NCI-H2171 (cell line): ENCODE results near the gene PAPPA.

Experiments
- DNase-seq: peaks from one replicate; lab custom pipeline; 2025; lab: John Stamatoyannopoulos, UW

Gene PAPPA

DNA sequence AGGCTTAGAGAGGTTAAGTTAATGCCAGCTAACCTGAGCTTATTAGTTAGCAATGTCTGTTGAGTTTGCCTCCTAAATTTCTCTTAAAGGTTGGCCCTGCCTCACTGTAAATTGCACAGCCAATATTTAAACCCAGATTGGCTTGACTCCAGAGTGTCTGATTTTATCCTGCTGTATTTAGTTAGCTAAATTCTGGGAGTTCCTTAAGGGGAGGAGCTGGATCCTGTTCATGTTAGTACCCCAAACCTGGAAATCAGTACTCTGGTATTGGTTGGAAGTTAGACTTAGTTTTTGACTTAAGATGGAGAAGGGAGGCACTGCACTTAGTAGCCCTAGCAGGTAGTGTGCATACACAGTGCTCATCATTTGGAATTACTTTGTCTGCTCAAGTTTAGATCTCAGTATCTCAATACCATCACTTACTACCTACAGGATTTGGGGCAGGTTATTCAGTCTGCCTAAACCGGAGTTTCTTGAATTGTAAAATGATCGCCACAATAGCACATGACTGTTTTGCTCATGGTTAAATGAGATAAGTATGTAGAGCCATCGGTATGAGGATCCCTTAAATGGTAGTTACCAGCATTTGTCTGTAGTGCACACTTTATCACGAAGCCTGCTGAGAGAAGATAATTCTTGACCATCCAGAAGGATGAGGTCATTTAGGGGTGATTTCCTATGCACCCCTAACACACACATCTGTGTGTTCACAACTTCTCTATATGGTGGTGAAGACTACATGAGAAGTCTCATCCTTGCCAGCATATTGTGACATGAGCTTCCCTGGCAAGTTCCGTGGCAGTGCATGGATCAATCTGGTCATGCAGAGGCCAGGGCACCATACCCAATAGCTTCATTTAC lies 268.8 kb downstream of the PAPPA start:
- no peak for DNase-seq

DNA sequence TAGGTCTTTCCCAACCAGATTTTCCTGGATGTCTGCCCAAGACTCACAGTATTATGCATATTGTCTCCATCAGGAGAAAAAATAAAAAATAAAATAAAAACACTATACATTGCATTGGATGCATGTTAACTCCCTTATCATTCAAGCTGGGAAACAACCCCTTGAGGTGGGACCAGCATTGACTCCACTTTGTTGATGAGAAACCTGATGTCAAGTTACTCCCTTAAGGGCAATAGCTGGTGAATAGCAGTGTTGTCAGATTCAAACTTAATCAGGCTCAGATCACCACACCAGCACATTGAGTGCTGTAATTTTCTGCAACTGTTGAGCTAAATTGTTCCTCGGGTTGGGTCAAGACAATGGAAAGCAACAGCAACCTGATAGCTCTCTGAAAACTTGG lies 269.6 kb downstream of the PAPPA start:
- DNase-seq: no peak

DNA sequence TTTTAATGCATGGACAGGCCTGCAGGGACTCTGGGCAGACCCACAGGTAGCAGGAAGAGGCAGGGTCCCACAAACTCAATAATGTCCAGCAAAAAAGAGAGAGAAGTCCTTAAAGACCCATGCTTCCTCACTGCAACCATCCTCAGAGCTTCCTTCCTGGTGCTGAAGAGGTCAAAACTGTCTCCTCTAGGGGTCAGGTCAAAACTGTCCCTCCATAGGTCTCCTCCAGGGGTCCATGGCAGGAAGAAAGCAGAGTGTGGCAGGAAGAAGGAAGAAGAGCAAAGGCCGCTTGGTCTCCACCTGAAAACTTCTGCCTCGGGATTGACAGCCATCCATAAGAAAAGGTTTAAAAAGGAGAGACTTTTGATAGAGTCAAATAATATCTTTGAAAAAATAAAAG lies 271.7 kb downstream of the PAPPA start:
- no peak for DNase-seq

DNA sequence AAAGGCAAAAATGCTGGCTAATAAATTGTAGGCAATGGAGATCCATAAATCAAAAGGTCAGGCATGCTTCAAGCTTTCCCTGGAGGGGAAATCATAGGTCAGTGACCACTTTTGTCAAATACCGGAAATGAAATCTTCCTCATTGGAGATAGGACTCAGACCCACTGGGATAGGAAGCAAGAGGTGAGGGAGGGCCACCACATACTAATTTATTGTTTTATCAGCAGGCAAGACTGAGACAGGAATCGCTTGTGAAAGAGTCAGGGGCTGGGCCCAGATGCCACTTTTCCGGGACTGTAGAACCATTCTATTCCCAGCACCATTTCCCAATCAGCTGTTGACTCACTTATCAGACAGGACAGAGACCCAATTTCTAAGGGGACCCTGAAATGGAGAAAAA lies 277.3 kb downstream of the PAPPA start:
- no peak for DNase-seq

DNA sequence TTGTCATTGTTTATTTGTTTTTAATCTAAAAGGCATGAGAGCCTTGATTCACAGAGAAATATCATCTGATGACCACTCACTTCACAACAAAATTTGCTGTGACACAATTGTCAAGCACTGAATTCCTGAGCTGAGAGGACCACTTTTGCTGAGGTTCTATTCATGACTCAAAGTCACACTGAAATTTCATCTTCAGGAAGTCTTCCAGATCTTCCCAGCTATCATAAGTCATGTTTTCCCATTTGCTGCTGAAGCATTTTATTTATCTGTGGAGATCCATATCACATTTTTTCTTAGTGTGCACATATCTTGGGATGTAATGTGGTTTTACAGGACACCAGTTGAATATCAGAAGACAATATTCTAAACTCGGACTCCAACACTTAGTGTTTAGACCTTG lies 278.5 kb downstream of the PAPPA start:
- DNase-seq: no peak

DNA sequence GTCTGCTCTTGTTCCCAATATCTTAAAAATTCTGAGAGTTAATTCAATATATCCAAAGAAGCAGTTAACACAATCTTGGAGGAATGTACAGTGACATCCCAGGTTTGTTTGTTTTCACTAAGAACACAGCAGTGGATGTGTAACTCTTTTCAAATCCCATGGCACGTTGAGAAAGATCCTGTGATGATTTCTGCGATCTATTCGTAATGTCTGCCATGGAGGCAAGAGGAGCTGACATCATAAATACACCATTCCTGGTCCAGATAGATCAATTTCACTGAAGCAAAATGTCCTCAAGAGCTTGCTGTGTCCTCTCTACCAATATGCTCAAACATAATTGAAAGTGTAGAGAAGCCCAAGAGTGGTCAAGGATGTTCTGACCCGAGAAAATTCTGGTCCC lies 280.7 kb downstream of the PAPPA start:
- DNase-seq: no peak

DNA sequence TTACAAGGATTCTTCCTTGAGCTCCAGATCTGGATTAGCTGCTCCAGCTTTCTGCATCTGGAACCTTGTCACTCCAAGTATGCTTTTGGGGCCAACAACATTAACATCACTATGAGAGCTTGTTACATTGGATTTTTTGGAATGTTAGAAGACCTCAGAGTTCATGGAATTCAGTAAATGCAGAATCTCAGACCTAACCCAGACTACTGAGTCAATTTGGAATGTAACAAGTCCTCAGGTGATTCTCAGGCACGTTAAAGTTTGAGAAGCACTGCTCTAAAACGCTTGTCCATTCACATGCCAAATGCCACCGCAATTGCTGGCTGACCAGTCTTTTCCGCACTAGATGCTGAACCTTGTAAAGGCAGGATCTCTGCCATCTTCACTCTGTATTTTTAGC lies 282.1 kb downstream of the PAPPA start:
- no peak for DNase-seq

DNA sequence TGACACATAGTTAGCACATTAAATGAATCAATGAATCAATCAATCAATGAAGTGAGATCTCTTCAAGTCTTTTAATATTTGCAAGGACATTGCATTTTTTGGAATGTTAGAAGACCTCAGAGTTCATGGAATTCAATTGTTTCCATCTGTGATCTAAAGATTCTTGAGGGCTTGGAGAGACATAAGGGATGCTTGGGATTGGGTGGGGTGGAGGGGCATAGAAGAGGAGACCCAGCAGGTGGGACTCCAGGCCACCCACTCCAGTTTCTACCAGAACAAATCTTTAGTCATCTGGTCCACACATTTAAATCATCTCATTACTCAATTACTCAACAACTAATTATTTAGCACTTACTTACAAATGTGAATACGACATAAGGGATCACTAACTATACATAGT lies 282.5 kb downstream of the PAPPA start:
- no peak for DNase-seq

DNA sequence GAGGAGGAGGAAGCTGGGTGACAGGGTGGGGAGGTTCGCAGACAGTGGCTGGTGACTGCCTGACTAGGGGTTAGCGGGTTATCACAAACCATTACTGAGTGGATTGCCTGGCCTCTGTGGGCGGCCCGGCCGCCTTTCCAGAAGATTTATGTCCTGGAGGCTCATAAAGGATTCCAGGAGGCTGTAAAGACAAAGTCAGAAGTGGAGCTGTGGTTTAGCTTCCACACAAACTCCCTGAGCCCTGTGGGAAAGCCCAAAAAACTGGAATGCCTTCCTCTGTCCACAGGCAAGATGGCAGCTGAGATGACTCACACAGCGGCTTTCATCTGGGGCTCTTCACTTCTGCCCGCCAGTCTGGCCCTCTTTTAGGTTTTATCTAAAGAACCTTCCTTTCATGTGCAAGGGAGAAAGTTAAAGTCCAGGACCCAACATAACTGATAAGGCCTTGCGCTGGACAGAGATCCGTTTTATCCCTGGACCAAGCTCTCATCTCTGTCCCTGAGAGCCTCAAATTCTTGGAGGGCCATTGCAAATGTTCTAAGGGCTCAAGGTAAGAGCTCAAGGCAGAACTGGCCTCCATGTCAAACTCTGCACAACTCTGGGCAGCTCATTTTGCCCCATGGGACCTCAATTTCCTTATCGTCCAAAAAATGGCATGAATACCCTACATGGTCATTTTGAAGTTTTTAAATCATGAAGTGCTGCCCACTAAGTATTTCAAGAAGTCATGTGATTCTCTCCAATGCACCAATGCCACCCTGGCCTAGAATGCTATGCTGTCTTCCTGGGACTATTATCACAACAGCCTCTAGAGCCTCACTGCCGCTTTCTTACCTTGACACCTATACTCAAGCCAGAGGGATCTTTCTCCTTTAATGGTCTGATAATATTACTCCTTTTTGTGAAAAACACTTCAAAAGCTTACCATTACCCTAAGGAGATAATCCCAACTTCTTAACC lies 284.1 kb downstream of the PAPPA start:
- DNase-seq: no peak

DNA sequence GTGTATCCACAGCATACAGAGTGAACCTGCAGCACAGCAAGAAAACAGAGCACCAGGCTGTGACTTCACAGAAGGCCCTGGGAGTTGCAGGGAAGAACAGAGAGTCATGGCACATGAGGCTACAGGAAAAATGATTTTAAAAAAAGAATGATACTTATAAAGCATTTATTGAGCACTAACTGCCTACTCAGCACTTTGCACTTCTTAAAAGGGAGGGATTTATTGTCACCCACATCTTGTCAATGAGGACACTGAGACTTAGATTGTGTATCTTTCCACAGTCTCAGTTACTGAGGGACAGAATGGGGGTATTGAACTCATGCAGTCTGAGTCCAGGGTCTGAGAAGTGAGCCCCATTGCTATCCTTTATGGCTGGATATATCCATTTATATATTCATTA lies 288.9 kb downstream of the PAPPA start:
- DNase-seq: no peak

DNA sequence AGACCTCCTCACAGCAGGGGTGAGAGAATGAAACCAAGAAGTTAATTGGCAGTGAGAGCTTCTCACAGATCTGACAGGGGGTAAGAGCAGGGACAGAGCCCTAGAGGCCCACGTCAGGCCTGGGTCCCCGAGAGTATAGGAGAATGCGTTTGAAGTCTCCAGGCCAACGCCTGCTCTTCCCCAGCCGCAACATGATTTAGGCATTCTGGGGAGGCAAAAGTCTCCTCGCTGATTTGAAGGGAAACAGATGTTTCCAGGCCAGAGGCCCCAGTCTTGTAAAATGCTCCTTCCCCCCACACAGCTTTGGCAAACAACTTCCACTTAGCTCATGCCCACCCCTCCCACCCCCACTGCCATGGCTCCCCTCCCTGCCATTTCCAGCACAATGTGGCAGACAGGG lies 294.3 kb downstream of the PAPPA start:
- DNase-seq: no peak

DNA sequence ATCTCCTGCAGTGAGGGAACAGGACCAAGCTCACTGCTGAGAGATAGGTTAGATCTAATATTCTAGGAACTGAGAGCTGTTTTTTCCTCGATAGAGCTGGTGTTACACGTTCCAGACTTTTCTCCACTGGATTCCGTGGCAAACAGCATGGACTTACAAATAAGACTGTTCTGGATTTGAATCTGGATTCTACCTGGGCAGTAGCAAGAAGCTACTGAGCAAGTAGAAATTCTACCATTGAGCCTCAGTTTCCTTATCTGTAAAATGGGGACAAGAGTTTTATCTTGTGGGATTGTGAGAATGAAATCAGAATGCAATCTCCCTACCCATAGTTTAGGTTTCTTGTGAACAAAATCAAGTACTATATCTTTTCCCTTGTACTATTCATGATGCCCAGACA lies 294.8 kb downstream of the PAPPA start:
- DNase-seq: no peak

DNA sequence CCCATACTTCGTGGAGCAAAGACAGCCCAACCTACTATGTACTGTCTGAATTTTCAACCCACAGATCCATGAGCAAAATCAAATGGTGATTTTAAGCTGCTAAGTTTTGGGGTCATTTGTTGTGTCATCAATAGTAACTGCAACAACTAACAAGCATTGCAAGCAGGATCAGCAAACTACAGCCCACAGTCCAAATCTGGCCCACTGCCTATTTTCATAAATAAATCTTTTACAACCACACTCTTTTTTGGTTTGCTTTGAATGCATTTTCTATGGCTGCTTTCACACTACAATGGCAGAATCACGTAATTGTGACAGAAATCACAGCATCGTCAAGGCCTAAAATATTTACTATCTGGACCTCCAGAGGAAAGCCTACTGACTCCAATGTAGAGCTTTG lies 296.4 kb downstream of the PAPPA start:
- no peak for DNase-seq

DNA sequence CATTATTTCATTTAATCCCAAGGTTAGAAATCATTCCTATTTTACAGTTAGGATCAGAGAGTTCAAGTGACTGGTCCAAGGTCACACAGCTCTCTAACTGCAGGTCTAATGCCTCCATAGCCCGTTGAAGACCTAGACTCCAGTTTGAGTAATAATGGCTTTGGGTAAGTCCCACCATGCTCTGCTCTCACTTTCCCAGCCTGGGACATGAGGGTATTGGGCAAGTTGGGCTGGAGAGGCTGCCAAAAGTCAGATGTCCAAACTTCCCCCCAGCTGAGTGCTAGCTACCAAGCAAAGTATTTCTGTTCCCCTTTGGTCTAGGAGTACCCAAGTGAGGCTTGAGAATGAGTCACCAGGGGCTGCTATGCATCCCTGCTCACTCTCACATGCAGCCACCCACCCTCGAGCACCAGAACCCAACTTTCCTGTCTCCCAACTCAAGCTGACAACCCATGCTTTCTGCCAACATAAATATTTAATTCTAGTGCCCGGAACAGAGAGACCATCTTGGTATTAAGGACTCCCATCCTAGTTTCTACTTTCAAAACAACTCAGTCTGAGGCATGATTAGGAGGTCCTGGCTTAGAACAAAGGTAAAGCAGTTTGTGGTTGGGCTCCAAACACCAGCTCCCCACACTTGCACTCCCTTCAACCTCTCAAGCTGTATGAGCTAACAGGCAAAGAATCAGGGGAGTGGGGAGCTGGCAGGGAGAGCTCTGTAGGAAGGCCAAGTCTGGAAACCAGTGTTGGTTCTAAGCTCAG lies 297.0 kb downstream of the PAPPA start:
- no peak for DNase-seq

DNA sequence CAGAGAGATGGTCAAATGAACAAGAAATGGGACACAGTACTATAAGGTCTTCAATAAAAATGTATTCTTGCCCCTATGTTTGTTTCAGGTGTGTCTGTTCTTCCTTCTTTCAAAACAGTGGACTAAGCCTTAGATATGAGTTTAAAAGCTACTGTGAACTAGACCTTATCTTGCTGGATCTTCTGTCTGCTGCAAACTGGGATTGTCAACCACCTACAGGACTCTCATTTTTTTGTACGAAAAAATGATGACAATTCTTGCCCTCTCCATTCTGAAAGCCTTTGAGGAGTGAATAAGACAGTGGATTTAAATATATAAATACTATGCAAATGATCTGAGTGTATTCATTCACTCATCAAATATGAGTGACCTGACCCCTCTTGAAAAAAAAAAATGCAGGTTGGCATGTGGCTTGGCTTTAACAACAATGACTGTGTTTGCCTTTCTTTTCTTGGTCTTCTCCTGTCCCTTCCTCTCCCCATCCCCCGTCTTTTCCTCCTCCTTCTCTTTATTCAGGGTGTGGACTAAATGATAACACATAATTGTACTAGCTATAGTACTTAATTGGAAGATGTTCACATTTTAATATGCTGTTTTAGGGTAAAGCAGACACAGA lies 298.0 kb downstream of the PAPPA start:
- DNase-seq: no peak
